Prostate gland (tissue), 2 donors: ENCODE results near the gene JMY.

ENCODE experiments used
- CTCF ChIP-seq, 4 experiments: fragments of 200-600 bp in 2 of 4; fragments of 450-650 bp in 2 of 4; sonication (generic) in 2 of 4; IDR thresholded peaks; 1 replicate in 3 of 4; 2 replicates in 1 of 4; pipeline ENCODE4 v1.5.1; 2016 to 2019; ENCODE audit warnings: antibody characterized with exemption in 4 of 4, mild to moderate bottlenecking in 2 of 4, moderate library complexity in 2 of 4
- POLR2A ChIP-seq: fragments of 450-650 bp; IDR thresholded peaks from one replicate; pipeline ENCODE4 v1.6.1; 2016; ENCODE audit warnings: antibody characterized with exemption, mild to moderate bottlenecking
- POLR2AphosphoS5 ChIP-seq: sonication (generic); formaldehyde crosslinking; IDR thresholded peaks from one replicate; pipeline ENCODE4 v1.6.1; 2017; ENCODE audit warnings: antibody characterized with exemption

- TF ChIP-seq POLR2AphosphoS5 (no peak), POLR2A (no peak), CTCF (IDR thresholded peaks at IDR 0.05) (no peak)
Measured at GRCh38 chr5:79301046-79301712, 65.2 kb downstream of the JMY start.
